AG04449 (cell line): Measurements from ENCODE around the gene GSTA4.
"Not testable (repeated sequence)": the region's sequence is repeated elsewhere in the genome, so short reads cannot be mapped to it uniquely, and the experiment has no call there.

Experiments used
- CTCF ChIA-PET: fragments of 350-600 bp; formaldehyde crosslinking; extraction: SDS; loops from one replicate; lab custom pipeline; 2021; ENCODE audit warnings: antibody characterized with exemption; lab: Yijun Ruan, JAX
- POLR2A ChIA-PET: fragments of 400-600, 350-600 bp; formaldehyde crosslinking; extraction: SDS; loops from one replicate; lab custom pipeline; 2020; ENCODE audit warnings: antibody characterized with exemption, inconsistent platforms; lab: Yijun Ruan, JAX
- DNase-seq: peaks from one replicate; pipeline ENCODE4 v3.0.0-alpha.2; 2010; ENCODE audit warnings: low read depth, low spot score
- H3K4me3 ChIP-seq: 2 replicates; pipeline ENCODE4 v1.5.1; 2011; ENCODE audit warnings: low read depth, mild to moderate bottlenecking, control low read depth, low read length
- CTCF ChIP-seq: IDR thresholded peaks from one replicate; pipeline ENCODE4 v1.5.1; 2011; ENCODE audit warnings: mild to moderate bottlenecking, moderate library complexity, low read length, control low read depth, inconsistent platforms; ENCODE audit not compliant: insufficient read depth; ENCODE audit errors: missing control alignments

GSTA4 gene

GRCh38 chr6:52969359-52969758, 25.7 kb downstream of the GSTA4 start:
- DNase-seq, result no peak
- POLR2A ChIA-PET, result no interaction called here
- CTCF ChIA-PET, result interaction anchor here (1.4 to 2.0 kb wide), 2 partner anchors 10 to 26 kb away, joined by 3 to 6 read pairs; partner anchors contain the start of gene GSTA4
- H3K4me3 ChIP-seq, result no peak overlapping the region
- no peak for TF ChIP-seq CTCF

GRCh38 chr6:52966101-52966500, 29.0 kb downstream of the GSTA4 start:
- no peak for TF ChIP-seq CTCF
- POLR2A ChIA-PET, result no interaction called here
- CTCF ChIA-PET, result interaction anchor here (0.9 to 1.3 kb wide), 2 partner anchors 19 to 83 kb away, joined by 3 read pairs; no protein-coding TSS in a partner anchor
- no peak overlapping the region for H3K4me3 ChIP-seq
- DNase-seq, result no peak

- H3K4me3 ChIP-seq, result no peak overlapping the region
- ChIA-PET POLR2A (no interaction called here), CTCF (no interaction called here)
Measured at GRCh38 chr6:52965380-52965779, 29.7 kb downstream of the GSTA4 start.

GRCh38 chr6:52964318-52964717, 30.8 kb downstream of the GSTA4 start:
- ChIA-PET POLR2A (no interaction called here), CTCF (interaction anchor here (1.6 kb wide), 1 partner anchor 38 kb away, joined by 3 read pairs; no protein-coding TSS in a partner anchor)
- DNase-seq, result no peak
- H3K4me3 ChIP-seq, result no peak overlapping the region
- no peak for TF ChIP-seq CTCF

More at GRCh38 chr6:52965380-52965779, 29.7 kb downstream of the GSTA4 start:
- TF ChIP-seq CTCF, result no peak
- DNase-seq, result no peak

GRCh38 chr6:52962701-52963100, 32.4 kb downstream of the GSTA4 start:
- ChIA-PET POLR2A (no interaction called here), CTCF (interaction anchor here (1.6 kb wide), 1 partner anchor 36 kb away, joined by 3 read pairs; no protein-coding TSS in a partner anchor)
- no peak overlapping the region for H3K4me3 ChIP-seq
- no peak for TF ChIP-seq CTCF
- DNase-seq, result no peak

- H3K4me3 ChIP-seq, CTCF ChIA-PET: not testable (repeated sequence)
Measured at GRCh38 chr6:52961022-52961421, 34.1 kb downstream of the GSTA4 start.

GRCh38 chr6:52960211-52960610, 34.9 kb downstream of the GSTA4 start:
- DNase-seq, H3K4me3 ChIP-seq, CTCF ChIA-PET, POLR2A ChIA-PET: not testable (repeated sequence)

More at GRCh38 chr6:52961022-52961421, 34.1 kb downstream of the GSTA4 start:
- POLR2A ChIA-PET, DNase-seq: not testable (repeated sequence)
